CD4-positive, alpha-beta T cell (primary cell): ENCODE measurements around the gene CEP170. TPM values are rescaled to one million over a fixed set of nuclear protein-coding genes. Genes with fewer than 3 reads are reported as not detected.

ENCODE experiments used
- ATAC-seq: fragments of 200-7000 bp; cut with Tn5 transposase; one replicate; pipeline ENCODE4 v1.10.0; 2022; ENCODE audit warnings: mild to moderate bottlenecking; ENCODE audit not compliant: poor library complexity
- CTCF ChIA-PET: fragments of 350-600 bp; sonication (Branson Sonifier 250); formaldehyde crosslinking; loops from one replicate; lab custom pipeline; 2021; ENCODE audit warnings: antibody characterized with exemption, inconsistent platforms; lab: Charles Lee
- POLR2A ChIA-PET: fragments of 350-600 bp; sonication (Branson Sonifier 250); formaldehyde crosslinking; loops from one replicate; lab custom pipeline; 2021; ENCODE audit warnings: antibody characterized with exemption, inconsistent platforms; lab: Charles Lee
- DNase-seq, 14 experiments: peaks; one replicate each; pipeline ENCODE4 v3.0.0-alpha.2; 2013 to 2020; ENCODE audit warnings: mixed read lengths in 2 of 14
- H3K27ac ChIP-seq, 2 donors: one replicate each; pipeline versions ENCODE4 v1.5.1 to v1.7.0; 2013; ENCODE audit warnings: low read length in 2 of 2, low read depth in 1 of 2, mild to moderate bottlenecking in 1 of 2
- H3K27me3 ChIP-seq, 2 experiments: 1 replicate in 1 of 2; 2 replicates in 1 of 2; pipeline versions ENCODE4 v1.6.1 to v1.7.0; 2013; ENCODE audit warnings: low read length in 2 of 2, control low read depth in 1 of 2, mild to moderate bottlenecking in 1 of 2, moderate library complexity in 1 of 2; ENCODE audit not compliant: insufficient read depth in 2 of 2, control insufficient read depth in 1 of 2
- H3K36me3 ChIP-seq: one replicate; pipeline ENCODE4 v1.6.1; 2013; ENCODE audit warnings: low read length, control low read depth; ENCODE audit not compliant: insufficient read depth
- H3K4me1 ChIP-seq: one replicate; pipeline ENCODE4 v1.6.1; 2013; ENCODE audit warnings: low read length, control low read depth; ENCODE audit not compliant: insufficient read depth
- H3K4me3 ChIP-seq: one replicate; pipeline ENCODE4 v1.5.1; 2013; ENCODE audit warnings: mild to moderate bottlenecking, low read length, moderate library complexity
- H3K9me3 ChIP-seq, 2 experiments: 1 replicate in 1 of 2; 2 replicates in 1 of 2; pipeline versions ENCODE4 v1.6.1 to v1.7.0; 2013; ENCODE audit warnings: low read length in 2 of 2, mild to moderate bottlenecking in 2 of 2, control low read depth in 1 of 2, moderate library complexity in 1 of 2; ENCODE audit not compliant: control insufficient read depth in 1 of 2, insufficient read depth in 1 of 2
- H3K27ac Mint-ChIP-seq: one replicate; pipeline ENCODE4 v1.8.0; 2020; ENCODE audit warnings: mixed read lengths
- H3K27me3 Mint-ChIP-seq: one replicate; pipeline ENCODE4 v1.8.0; 2021; ENCODE audit warnings: mixed read lengths
- H3K36me3 Mint-ChIP-seq: one replicate; pipeline ENCODE4 v1.8.0; 2021; ENCODE audit warnings: low read depth, mixed read lengths
- H3K4me1 Mint-ChIP-seq: one replicate; pipeline ENCODE4 v1.8.0; 2021; ENCODE audit warnings: low read depth, mixed read lengths
- H3K4me3 Mint-ChIP-seq: one replicate; pipeline ENCODE4 v1.8.0; 2020; ENCODE audit warnings: mild to moderate bottlenecking, mixed read lengths
- H3K9me3 Mint-ChIP-seq: one replicate; pipeline ENCODE4 v1.8.0; 2020; ENCODE audit warnings: mixed read lengths
- intact Hi-C, 2 experiments: fragments of 100-400 bp; cut with DNase I in 1 of 2; cut with micrococcal nuclease in 1 of 2; formaldehyde crosslinking; loops; one replicate each; pipeline versions ENCODE4 v1.15.1 to v1.9.0; 2023 to 2025; cut with DNase I, micrococcal nuclease
- total RNA-seq, 174 experiments: library from RNA in 2 of 174; stranded (reverse) in 2 of 174; gene quantifications; one replicate each; pipeline ENCODE4 v1.2.3 and lab custom pipeline; 2021 to 2026
- TF ChIP-seq, protein P1 (sequence below): fragments of 200-600 bp; IDR thresholded peaks from one replicate; pipeline ENCODE4 v1.8.0; 2022; ENCODE audit warnings: antibody characterized with exemption, mild to moderate bottlenecking

The CEP170 gene
- total RNA-seq, 2 experiments from 2014 or later = 34.7 to 38.2 TPM

GRCh38 chr1:243291292-243291691, 36.2 kb upstream of the CEP170 start:
- H3K4me1 Mint-ChIP-seq = peaks cover 19% of the 10 kb centered on the region
- peaks cover 19% of the 10 kb centered on the region for H3K36me3 ChIP-seq
- no peaks in the 10 kb centered on the region for H3K4me1 ChIP-seq
- H3K27me3 Mint-ChIP-seq = no peaks in the 10 kb centered on the region
- TF ChIP-seq, protein P1, sequence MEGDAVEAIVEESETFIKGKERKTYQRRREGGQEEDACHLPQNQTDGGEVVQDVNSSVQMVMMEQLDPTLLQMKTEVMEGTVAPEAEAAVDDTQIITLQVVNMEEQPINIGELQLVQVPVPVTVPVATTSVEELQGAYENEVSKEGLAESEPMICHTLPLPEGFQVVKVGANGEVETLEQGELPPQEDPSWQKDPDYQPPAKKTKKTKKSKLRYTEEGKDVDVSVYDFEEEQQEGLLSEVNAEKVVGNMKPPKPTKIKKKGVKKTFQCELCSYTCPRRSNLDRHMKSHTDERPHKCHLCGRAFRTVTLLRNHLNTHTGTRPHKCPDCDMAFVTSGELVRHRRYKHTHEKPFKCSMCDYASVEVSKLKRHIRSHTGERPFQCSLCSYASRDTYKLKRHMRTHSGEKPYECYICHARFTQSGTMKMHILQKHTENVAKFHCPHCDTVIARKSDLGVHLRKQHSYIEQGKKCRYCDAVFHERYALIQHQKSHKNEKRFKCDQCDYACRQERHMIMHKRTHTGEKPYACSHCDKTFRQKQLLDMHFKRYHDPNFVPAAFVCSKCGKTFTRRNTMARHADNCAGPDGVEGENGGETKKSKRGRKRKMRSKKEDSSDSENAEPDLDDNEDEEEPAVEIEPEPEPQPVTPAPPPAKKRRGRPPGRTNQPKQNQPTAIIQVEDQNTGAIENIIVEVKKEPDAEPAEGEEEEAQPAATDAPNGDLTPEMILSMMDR = no peak
- peaks cover 13% of the 10 kb centered on the region for H3K9me3 Mint-ChIP-seq
- ATAC-seq (no peak), DNase-seq (no peak)
- H3K9me3 ChIP-seq = peaks cover 9 to 17% of the 10 kb centered on the region in 2 experiments
- no peaks in the 10 kb centered on the region for H3K27me3 ChIP-seq
- CTCF ChIA-PET = no interaction called here
- intact Hi-C loops = no loop called here
- no peak overlapping the region for H3K27ac Mint-ChIP-seq
- H3K36me3 Mint-ChIP-seq = peaks cover 92% of the 10 kb centered on the region
- H3K4me3 Mint-ChIP-seq = no peak overlapping the region
- no peak overlapping the region for H3K4me3 ChIP-seq
- no peak overlapping the region for H3K27ac ChIP-seq
- POLR2A ChIA-PET = no interaction called here

- H3K4me1 Mint-ChIP-seq = peaks cover 36% of the 10 kb centered on the region
- CTCF ChIA-PET = interaction anchor here (0.9 kb wide), 1 partner anchor 10 kb away, joined by 4 read pairs; no protein-coding TSS in a partner anchor
Measured at GRCh38 chr1:243288062-243288461, 33.0 kb upstream of the CEP170 start.

GRCh38 chr1:243287652-243288051, 32.6 kb upstream of the CEP170 start:
- DNase-seq = peak in 4 of 14 experiments; percentile 8 to 64 (median 37)
- intact Hi-C loops = no loop called here

More at GRCh38 chr1:243288062-243288461, 33.0 kb upstream of the CEP170 start:
- ATAC-seq (no peak), DNase-seq (no peak)
- H3K9me3 Mint-ChIP-seq = no peaks in the 10 kb centered on the region
- no peaks in the 10 kb centered on the region for H3K27me3 Mint-ChIP-seq
- no peak overlapping the region for H3K4me3 Mint-ChIP-seq
- intact Hi-C loops = no loop called here
- H3K27ac Mint-ChIP-seq = peak overlapping the region; percentile 25
- no peaks in the 10 kb centered on the region for H3K27me3 ChIP-seq
- H3K36me3 Mint-ChIP-seq = peaks cover 89% of the 10 kb centered on the region
- peaks cover 27% of the 10 kb centered on the region for H3K36me3 ChIP-seq
- H3K9me3 ChIP-seq = peaks cover 0 to 6% of the 10 kb centered on the region in 2 experiments
- H3K27ac ChIP-seq = no peak overlapping the region
- POLR2A ChIA-PET = interaction anchor here (1.9 kb wide), 1 partner anchor 33 kb away, joined by 9 read pairs; the partner anchor contains the start of genes CEP170 and SDCCAG8
- TF ChIP-seq, protein P1 = no peak
- no peak overlapping the region for H3K4me3 ChIP-seq
- H3K4me1 ChIP-seq = no peaks in the 10 kb centered on the region

More at GRCh38 chr1:243287652-243288051, 32.6 kb upstream of the CEP170 start:
- peaks cover 87% of the 10 kb centered on the region for H3K36me3 Mint-ChIP-seq
- peak; percentile 26 for ATAC-seq
- no peak overlapping the region for H3K4me3 Mint-ChIP-seq
- Histone ChIP-seq H3K9me3 (peaks cover 2 to 4% of the 10 kb centered on the region in 2 experiments), H3K27me3 (no peaks in the 10 kb centered on the region), H3K27ac (no peak overlapping the region), H3K36me3 (peaks cover 25% of the 10 kb centered on the region), H3K4me3 (no peak overlapping the region), H3K4me1 (no peaks in the 10 kb centered on the region)
- H3K27me3 Mint-ChIP-seq = no peaks in the 10 kb centered on the region
- TF ChIP-seq, protein P1 = no peak
- POLR2A ChIA-PET = interaction anchor here (0.6 to 1.9 kb wide), 2 partner anchors 32 to 41 kb away, joined by 3 to 9 read pairs; partner anchors contain the start of genes CEP170 and SDCCAG8
- H3K9me3 Mint-ChIP-seq = no peaks in the 10 kb centered on the region
- peak overlapping the region; percentile 25 for H3K27ac Mint-ChIP-seq
- CTCF ChIA-PET = interaction anchor here (0.9 to 1.1 kb wide), 2 partner anchors 10 to 18 kb away, joined by 4 read pairs; no protein-coding TSS in a partner anchor
- peaks cover 36% of the 10 kb centered on the region for H3K4me1 Mint-ChIP-seq
